ENCODE measurements around the gene CYBRD1. TPM values are rescaled to one million over a fixed set of nuclear protein-coding genes. Genes with fewer than 3 reads are reported as not detected.
"Not testable (repeated sequence)": the region's sequence is repeated elsewhere in the genome, so short reads cannot be mapped to it uniquely, and the experiment has no call there.

CYBRD1 gene
- total RNA-seq (2014; rRNA removed; shearing (Covaris generic)) = 125 and 139 TPM in 2 replicates

GRCh38 chr2:171522052-171522787 lies at the start of gene CYBRD1:
Gene CYBRD1 (plus strand): TSS chr2:171522474. CDS start chr2:171522546, 72 bp downstream.
- DNase-seq (ENCODE audit: low read depth) = peak; percentile 90

GRCh38 chr2:171475979-171476378 lies 46.3 kb upstream of the CYBRD1 start:
- no peak for DNase-seq (ENCODE audit: low read depth)

- no peak for DNase-seq (ENCODE audit: low read depth)
Observed at GRCh38 chr2:171478345-171478744, 43.9 kb upstream of the CYBRD1 start.

- no peak for DNase-seq (ENCODE audit: low read depth)
Observed at GRCh38 chr2:171479154-171479814, 43.0 kb upstream of the CYBRD1 start.

- DNase-seq (ENCODE audit: low read depth) = no peak
Observed at GRCh38 chr2:171480908-171481307, 41.4 kb upstream of the CYBRD1 start.

- DNase-seq (ENCODE audit: low read depth) = no peak
Observed at GRCh38 chr2:171482308-171482707, 40.0 kb upstream of the CYBRD1 start.

- no peak for DNase-seq (ENCODE audit: low read depth)
Observed at GRCh38 chr2:171482877-171483276, 39.4 kb upstream of the CYBRD1 start.

GRCh38 chr2:171483793-171484192 lies 38.5 kb upstream of the CYBRD1 start:
- DNase-seq (ENCODE audit: low read depth) = no peak

GRCh38 chr2:171485116-171485515 lies 37.2 kb upstream of the CYBRD1 start:
- DNase-seq (ENCODE audit: low read depth) = no peak

GRCh38 chr2:171487201-171487600 lies 35.1 kb upstream of the CYBRD1 start:
- DNase-seq (ENCODE audit: low read depth) = no peak

- no peak for DNase-seq (ENCODE audit: low read depth)
Observed at GRCh38 chr2:171487803-171488259, 34.4 kb upstream of the CYBRD1 start.

GRCh38 chr2:171490577-171490976 lies 31.7 kb upstream of the CYBRD1 start:
- DNase-seq (ENCODE audit: low read depth) = no peak

GRCh38 chr2:171491292-171491691 lies 31.0 kb upstream of the CYBRD1 start:
- no peak for DNase-seq (ENCODE audit: low read depth)

GRCh38 chr2:171492664-171493063 lies 29.6 kb upstream of the CYBRD1 start:
- DNase-seq (ENCODE audit: low read depth) = no peak

- DNase-seq (ENCODE audit: low read depth) = not testable (repeated sequence)
Observed at GRCh38 chr2:171497664-171498063, 24.6 kb upstream of the CYBRD1 start.

GRCh38 chr2:171505374-171505773 lies 16.9 kb upstream of the CYBRD1 start:
- DNase-seq (ENCODE audit: low read depth) = peak; percentile 55

- DNase-seq (ENCODE audit: low read depth) = no peak
Observed at GRCh38 chr2:171509945-171510731, 12.1 kb upstream of the CYBRD1 start.

GRCh38 chr2:171512014-171512413 lies 10.3 kb upstream of the CYBRD1 start:
- no peak for DNase-seq (ENCODE audit: low read depth)

GRCh38 chr2:171512683-171513195 lies 9.5 kb upstream of the CYBRD1 start:
- DNase-seq (ENCODE audit: low read depth) = no peak

- DNase-seq (ENCODE audit: low read depth) = no peak
Observed at GRCh38 chr2:171513719-171514160, 8.5 kb upstream of the CYBRD1 start.

- DNase-seq (ENCODE audit: low read depth) = no peak
Observed at GRCh38 chr2:171514908-171515582, 7.2 kb upstream of the CYBRD1 start.

Measured in RPMI7951 (cell line).